Measurements from ENCODE around the gene RTP3.

RTP3 gene

GRCh38 chr3:46469680-46470357 lies 28.0 kb upstream of the RTP3 start:
- DNase-seq (ENCODE audit: low read depth), result peak; percentile 11
- TF ChIP-seq, protein P1, sequence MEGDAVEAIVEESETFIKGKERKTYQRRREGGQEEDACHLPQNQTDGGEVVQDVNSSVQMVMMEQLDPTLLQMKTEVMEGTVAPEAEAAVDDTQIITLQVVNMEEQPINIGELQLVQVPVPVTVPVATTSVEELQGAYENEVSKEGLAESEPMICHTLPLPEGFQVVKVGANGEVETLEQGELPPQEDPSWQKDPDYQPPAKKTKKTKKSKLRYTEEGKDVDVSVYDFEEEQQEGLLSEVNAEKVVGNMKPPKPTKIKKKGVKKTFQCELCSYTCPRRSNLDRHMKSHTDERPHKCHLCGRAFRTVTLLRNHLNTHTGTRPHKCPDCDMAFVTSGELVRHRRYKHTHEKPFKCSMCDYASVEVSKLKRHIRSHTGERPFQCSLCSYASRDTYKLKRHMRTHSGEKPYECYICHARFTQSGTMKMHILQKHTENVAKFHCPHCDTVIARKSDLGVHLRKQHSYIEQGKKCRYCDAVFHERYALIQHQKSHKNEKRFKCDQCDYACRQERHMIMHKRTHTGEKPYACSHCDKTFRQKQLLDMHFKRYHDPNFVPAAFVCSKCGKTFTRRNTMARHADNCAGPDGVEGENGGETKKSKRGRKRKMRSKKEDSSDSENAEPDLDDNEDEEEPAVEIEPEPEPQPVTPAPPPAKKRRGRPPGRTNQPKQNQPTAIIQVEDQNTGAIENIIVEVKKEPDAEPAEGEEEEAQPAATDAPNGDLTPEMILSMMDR (conservative IDR thresholded peaks at IDR 0.05; ENCODE audit: low read length), result no peak
- H3K4me3 ChIP-seq (ENCODE audit: low read length), result no peak overlapping the region

DNA sequence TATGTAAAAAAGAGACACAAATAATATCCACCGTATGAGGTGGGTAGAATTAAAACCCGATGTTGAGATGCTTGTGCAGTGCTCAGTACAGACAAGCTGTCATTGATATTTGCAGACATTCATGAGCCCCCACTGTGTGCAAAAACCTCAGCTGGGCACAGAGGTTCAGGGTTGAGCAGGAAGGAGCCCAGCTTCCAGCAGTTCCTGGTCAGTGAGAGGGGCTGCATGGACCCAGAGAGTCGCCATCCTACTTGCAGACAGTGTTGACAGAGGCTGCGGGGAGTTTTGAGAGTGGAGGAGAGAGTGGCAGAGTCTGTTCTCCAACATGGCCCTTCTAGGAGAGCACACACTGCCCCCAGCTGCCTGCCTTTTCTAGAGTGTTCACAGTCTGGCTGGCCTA lies 26.9 kb upstream of the RTP3 start:
- H3K4me3 ChIP-seq (ENCODE audit: low read length), result no peak overlapping the region
- DNase-seq (ENCODE audit: low read depth), result no peak
- TF ChIP-seq, protein P1 (conservative IDR thresholded peaks at IDR 0.05; ENCODE audit: low read length), result no peak

DNA sequence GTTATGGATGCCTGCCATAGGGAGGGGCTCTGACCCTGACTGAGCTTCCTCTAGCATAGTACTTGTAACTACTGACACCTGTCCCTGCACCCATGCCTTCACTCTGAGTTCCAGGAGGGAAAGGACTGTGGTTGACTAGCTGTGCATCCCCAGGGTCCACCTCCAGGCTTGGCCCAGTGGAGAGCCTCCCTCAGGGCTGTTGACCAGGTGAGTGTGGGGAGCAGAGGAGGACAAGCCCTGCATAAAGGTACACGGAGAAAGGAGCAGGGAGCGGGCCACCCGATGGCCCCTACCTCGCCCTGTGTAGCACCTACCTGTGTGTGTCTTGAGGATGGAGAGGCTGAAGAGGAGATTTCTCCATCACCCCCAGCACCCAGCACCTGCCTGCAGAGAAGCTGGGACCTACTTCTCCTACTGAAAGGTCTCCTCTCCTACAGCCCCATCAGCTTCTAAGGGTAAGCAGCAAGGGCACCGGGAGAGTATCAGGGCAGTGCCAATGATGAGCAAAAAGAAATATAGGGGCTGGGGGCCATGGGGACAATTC lies 26.3 kb upstream of the RTP3 start:
- no peak for DNase-seq (ENCODE audit: low read depth)
- no peak overlapping the region for H3K4me3 ChIP-seq (ENCODE audit: low read length)
- TF ChIP-seq, protein P1 (conservative IDR thresholded peaks at IDR 0.05; ENCODE audit: low read length), result no peak

GRCh38 chr3:46472736-46473135 lies 25.0 kb upstream of the RTP3 start:
- TF ChIP-seq, protein P1 (conservative IDR thresholded peaks at IDR 0.05; ENCODE audit: low read length), result no peak
- no peak for DNase-seq (ENCODE audit: low read depth)
- no peak overlapping the region for H3K4me3 ChIP-seq (ENCODE audit: low read length)

GRCh38 chr3:46477145-46477544 lies 20.6 kb upstream of the RTP3 start:
- TF ChIP-seq, protein P1 (conservative IDR thresholded peaks at IDR 0.05; ENCODE audit: low read length), result no peak
- no peak for DNase-seq (ENCODE audit: low read depth)
- no peak overlapping the region for H3K4me3 ChIP-seq (ENCODE audit: low read length)

GRCh38 chr3:46477756-46478155 lies 20.0 kb upstream of the RTP3 start:
- H3K4me3 ChIP-seq (ENCODE audit: low read length), result no peak overlapping the region
- no peak for DNase-seq (ENCODE audit: low read depth)
- TF ChIP-seq, protein P1 (conservative IDR thresholded peaks at IDR 0.05; ENCODE audit: low read length), result no peak

DNA sequence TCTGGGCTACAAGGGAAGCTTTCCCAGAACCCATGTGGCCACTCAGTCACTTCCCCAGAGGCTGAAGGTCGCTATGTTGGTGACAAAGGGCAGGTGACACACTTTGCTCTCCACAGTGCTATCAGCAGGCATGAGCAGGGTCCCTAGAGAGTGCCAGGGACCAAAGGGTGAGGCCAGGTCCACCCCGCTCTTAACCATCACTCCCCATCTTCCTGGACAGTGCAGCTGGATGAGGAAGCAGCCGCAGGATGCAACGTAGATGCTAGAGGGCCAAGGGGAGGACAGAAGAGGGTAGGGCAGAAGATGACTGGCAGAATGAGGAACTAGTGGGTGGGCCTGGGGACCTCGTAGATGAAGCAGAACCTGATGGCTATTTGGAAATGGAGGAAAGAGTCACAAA lies 19.4 kb upstream of the RTP3 start:
- H3K4me3 ChIP-seq (ENCODE audit: low read length), result no peak overlapping the region
- TF ChIP-seq, protein P1 (conservative IDR thresholded peaks at IDR 0.05; ENCODE audit: low read length), result no peak
- no peak for DNase-seq (ENCODE audit: low read depth)
